Measurements from ENCODE around the gene MTREX. TPM values are rescaled to one million over a fixed set of nuclear protein-coding genes. Genes with fewer than 3 reads are reported as not detected.

Gene MTREX
- polyA plus RNA-seq, 1 donor (not counting 4 experiments of a cell fraction or from before 2014, with no cell fraction given) = 71.4 TPM

DNA sequence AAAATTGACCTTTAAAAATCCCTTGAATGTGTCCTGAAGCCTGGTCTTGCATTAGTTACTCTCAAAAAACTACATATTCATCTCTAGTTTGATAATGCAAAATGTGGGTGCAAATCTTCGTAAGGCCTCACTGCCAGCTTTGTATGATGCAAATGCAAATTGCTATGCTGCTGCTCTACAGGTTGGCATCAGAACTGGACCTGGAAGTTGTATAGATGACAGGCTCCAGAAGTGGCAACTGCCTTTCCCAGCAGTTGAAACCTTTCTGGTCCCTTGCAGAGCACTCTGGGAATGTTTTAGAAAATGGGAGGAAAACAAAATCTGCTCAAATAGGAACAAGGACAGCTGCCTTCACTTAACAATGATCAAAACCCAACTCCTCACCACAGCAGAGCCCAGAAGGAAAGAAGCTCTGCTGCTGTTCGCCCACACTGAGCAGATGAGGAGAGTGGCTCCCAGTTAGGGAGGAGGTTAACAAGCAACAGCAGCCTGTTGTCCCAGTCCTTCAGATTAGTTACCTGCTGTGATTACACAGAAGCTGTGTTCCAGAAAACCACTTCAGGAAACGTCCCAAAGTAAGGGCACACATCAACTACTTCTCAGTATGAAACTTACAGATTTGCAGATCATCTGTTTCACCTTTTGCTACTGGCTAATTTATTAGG lies 133.4 kb downstream of the MTREX start:
- no peak for TF ChIP-seq EZH2 (IDR thresholded peaks at IDR 0.05; ENCODE audit: low read length)
- TF ChIP-seq, protein P1, sequence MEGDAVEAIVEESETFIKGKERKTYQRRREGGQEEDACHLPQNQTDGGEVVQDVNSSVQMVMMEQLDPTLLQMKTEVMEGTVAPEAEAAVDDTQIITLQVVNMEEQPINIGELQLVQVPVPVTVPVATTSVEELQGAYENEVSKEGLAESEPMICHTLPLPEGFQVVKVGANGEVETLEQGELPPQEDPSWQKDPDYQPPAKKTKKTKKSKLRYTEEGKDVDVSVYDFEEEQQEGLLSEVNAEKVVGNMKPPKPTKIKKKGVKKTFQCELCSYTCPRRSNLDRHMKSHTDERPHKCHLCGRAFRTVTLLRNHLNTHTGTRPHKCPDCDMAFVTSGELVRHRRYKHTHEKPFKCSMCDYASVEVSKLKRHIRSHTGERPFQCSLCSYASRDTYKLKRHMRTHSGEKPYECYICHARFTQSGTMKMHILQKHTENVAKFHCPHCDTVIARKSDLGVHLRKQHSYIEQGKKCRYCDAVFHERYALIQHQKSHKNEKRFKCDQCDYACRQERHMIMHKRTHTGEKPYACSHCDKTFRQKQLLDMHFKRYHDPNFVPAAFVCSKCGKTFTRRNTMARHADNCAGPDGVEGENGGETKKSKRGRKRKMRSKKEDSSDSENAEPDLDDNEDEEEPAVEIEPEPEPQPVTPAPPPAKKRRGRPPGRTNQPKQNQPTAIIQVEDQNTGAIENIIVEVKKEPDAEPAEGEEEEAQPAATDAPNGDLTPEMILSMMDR (optimal IDR thresholded peaks at IDR 0.05 in 1 of 3, IDR thresholded peaks at IDR 0.05 in 1 of 3, conservative IDR thresholded peaks at IDR 0.05 in 1 of 3; ENCODE audit: extremely low read depth in 1 of 3, insufficient read depth in 2 of 3, low read length in 3 of 3) = no peak
- FAIRE-seq = no peak

DNA sequence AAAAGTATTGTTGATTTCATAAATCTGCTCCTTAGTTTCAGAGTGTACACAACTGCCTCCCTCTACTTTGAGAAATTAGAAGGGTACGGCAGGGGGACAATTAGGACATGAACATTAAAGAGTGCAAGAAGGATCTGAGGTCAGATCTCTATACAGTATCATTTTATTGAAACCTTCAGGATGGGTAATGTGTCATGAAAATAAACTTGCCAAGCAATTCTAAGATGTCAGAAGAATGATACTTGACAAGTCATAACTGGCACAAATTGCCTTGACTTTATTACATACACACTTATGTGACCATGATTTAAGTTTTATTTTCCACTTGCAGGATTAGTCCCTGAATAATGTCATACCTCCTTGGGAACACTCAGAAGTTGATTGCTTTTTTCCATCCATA lies 134.2 kb downstream of the MTREX start:
- Histone ChIP-seq H3K4me1 (ENCODE audit: control insufficient read depth, extremely low read depth, insufficient read depth, low read length) (peaks cover 19% of the 10 kb centered on the region), H3K4me3 (ENCODE audit: control insufficient read depth in 2 of 3, extremely low read depth in 1 of 3, insufficient read depth in 2 of 3, low read depth in 1 of 3, low read length in 3 of 3) (no peak overlapping the region), H3K9me3 (ENCODE audit: control insufficient read depth, low read depth, low read length) (no peaks in the 10 kb centered on the region), H2AFZ (ENCODE audit: control insufficient read depth, low read length) (no peak overlapping the region), H3K27me3 (ENCODE audit: control insufficient read depth, extremely low read depth, insufficient read depth, low read length) (no peaks in the 10 kb centered on the region), H3K9ac (ENCODE audit: control insufficient read depth, extremely low read depth, insufficient read depth, low read length) (no peak overlapping the region), H4K20me1 (ENCODE audit: control insufficient read depth, extremely low read depth, insufficient read depth, low read length) (no peaks in the 10 kb centered on the region), H3K27ac (ENCODE audit: control insufficient read depth, insufficient read depth, low read length) (no peak overlapping the region), H3K79me2 (ENCODE audit: control insufficient read depth, insufficient read depth, low read length) (no peaks in the 10 kb centered on the region), H3K4me2 (ENCODE audit: control insufficient read depth, extremely low read depth, insufficient read depth, low read depth, low read length) (no peak overlapping the region), H3K36me3 (ENCODE audit: control insufficient read depth in 2 of 2, extremely low read depth in 1 of 2, insufficient read depth in 2 of 2, low read length in 2 of 2) (peaks cover 0 to 2% of the 10 kb centered on the region in 2 experiments), H3K9me1 (ENCODE audit: control insufficient read depth, extremely low read depth, insufficient read depth, low read length) (peaks cover 2% of the 10 kb centered on the region)
- no peak for TF ChIP-seq EZH2 (IDR thresholded peaks at IDR 0.05; ENCODE audit: low read length)
- TF ChIP-seq, protein P1 (optimal IDR thresholded peaks at IDR 0.05 in 1 of 3, IDR thresholded peaks at IDR 0.05 in 1 of 3, conservative IDR thresholded peaks at IDR 0.05 in 1 of 3; ENCODE audit: extremely low read depth in 1 of 3, insufficient read depth in 2 of 3, low read length in 3 of 3) = no peak
- dilution Hi-C loops (cut with MboI; ENCODE audit: extremely low pct_ligation_motif_present, low sequenced_read_pairs) = no loop called here
- no peak for DNase-seq (ENCODE audit: low read depth, low spot score)
- no peak for FAIRE-seq

More for the DNA sequence above, 133.4 kb downstream of the MTREX start:
- Histone ChIP-seq H3K27ac (ENCODE audit: control insufficient read depth, insufficient read depth, low read length) (no peak overlapping the region), H2AFZ (ENCODE audit: control insufficient read depth, low read length) (no peak overlapping the region), H3K9me3 (ENCODE audit: control insufficient read depth, low read depth, low read length) (no peaks in the 10 kb centered on the region), H3K27me3 (ENCODE audit: control insufficient read depth, extremely low read depth, insufficient read depth, low read length) (no peaks in the 10 kb centered on the region), H3K4me1 (ENCODE audit: control insufficient read depth, extremely low read depth, insufficient read depth, low read length) (peaks cover 19% of the 10 kb centered on the region), H4K20me1 (ENCODE audit: control insufficient read depth, extremely low read depth, insufficient read depth, low read length) (no peaks in the 10 kb centered on the region), H3K4me3 (ENCODE audit: control insufficient read depth in 2 of 3, extremely low read depth in 1 of 3, insufficient read depth in 2 of 3, low read depth in 1 of 3, low read length in 3 of 3) (no peak overlapping the region), H3K9me1 (ENCODE audit: control insufficient read depth, extremely low read depth, insufficient read depth, low read length) (peaks cover 2% of the 10 kb centered on the region), H3K79me2 (ENCODE audit: control insufficient read depth, insufficient read depth, low read length) (no peaks in the 10 kb centered on the region), H3K36me3 (ENCODE audit: control insufficient read depth in 2 of 2, extremely low read depth in 1 of 2, insufficient read depth in 2 of 2, low read length in 2 of 2) (peaks cover 0 to 2% of the 10 kb centered on the region in 2 experiments), H3K9ac (ENCODE audit: control insufficient read depth, extremely low read depth, insufficient read depth, low read length) (no peak overlapping the region), H3K4me2 (ENCODE audit: control insufficient read depth, extremely low read depth, insufficient read depth, low read depth, low read length) (no peak overlapping the region)
- no peak for DNase-seq (ENCODE audit: low read depth, low spot score)
- dilution Hi-C loops (cut with MboI; ENCODE audit: extremely low pct_ligation_motif_present, low sequenced_read_pairs) = no loop called here

Measured in keratinocyte (primary cell).